SK-N-SH (cell line): Measurements from ENCODE around the gene PKP1. TPM values are rescaled to one million over a fixed set of nuclear protein-coding genes. Genes with fewer than 3 reads are reported as not detected.

Experiments used
- CTCF ChIA-PET: fragments of 300-600, 350-600 bp; formaldehyde crosslinking; extraction: SDS; loops from one replicate; lab custom pipeline; 2021; lab: Yijun Ruan, JAX
- POLR2A ChIA-PET: fragments of 350-600 bp; sonication (Branson Sonifier 250); formaldehyde crosslinking; extraction: SDS; loops from one replicate; lab custom pipeline; 2020; ENCODE audit warnings: antibody characterized with exemption, inconsistent platforms; lab: Yijun Ruan, JAX
- DNase-seq: peaks from one replicate; pipeline ENCODE4 v3.0.0; 2012
- H2AFZ ChIP-seq: fragments of 200-600 bp; sonication (generic); 2 replicates; pipeline ENCODE4 v1.8.1; 2016; ENCODE audit warnings: antibody characterized with exemption, mild to moderate bottlenecking, low read depth
- H3F3A ChIP-seq: fragments of 200-600 bp; sonication (generic); replicated peaks from 2 replicates; pipeline ENCODE3; 2016; ENCODE audit warnings: antibody characterized with exemption, mild to moderate bottlenecking; ENCODE audit not compliant: insufficient read depth
- H3K27ac ChIP-seq, 2 experiments: fragments of 200-500 bp in 1 of 2; fragments of 200-600 bp in 1 of 2; sonication (Bioruptor generic) in 1 of 2; sonication (generic), shearing (Covaris generic) in 1 of 2; 2 replicates each; pipeline versions ENCODE4 v1.5.1 to v1.6.1; 2014 to 2016; ENCODE audit warnings: low read depth in 2 of 2, inconsistent platforms in 1 of 2, low read length in 1 of 2, mild to moderate bottlenecking in 1 of 2, mixed read lengths in 1 of 2
- H3K27me3 ChIP-seq: fragments of 200-600 bp; sonication (generic), shearing (Covaris generic); 2 replicates; pipeline ENCODE4 v1.6.1; 2016; ENCODE audit warnings: mixed run types; ENCODE audit not compliant: insufficient read depth
- H3K36me3 ChIP-seq, 2 experiments: fragments of 200-500 bp in 1 of 2; fragments of 200-600 bp in 1 of 2; sonication (Bioruptor generic) in 1 of 2; sonication (generic) in 1 of 2; replicated peaks in 1 of 2; 2 replicates each; pipeline versions ENCODE3 to v1.5.1; 2014 to 2016; ENCODE audit warnings: low read length in 1 of 2, mild to moderate bottlenecking in 1 of 2; ENCODE audit not compliant: insufficient read depth in 2 of 2, control insufficient read depth in 1 of 2
- H3K4me1 ChIP-seq, 2 experiments: fragments of 200-500 bp in 1 of 2; fragments of 200-600 bp in 1 of 2; sonication (Bioruptor generic) in 1 of 2; sonication (generic), shearing (Covaris generic) in 1 of 2; 2 replicates each; pipeline versions ENCODE4 v1.5.1 to v1.6.1; 2014 to 2016; ENCODE audit warnings: low read depth in 1 of 2, low read length in 1 of 2, mixed run types in 1 of 2; ENCODE audit not compliant: insufficient read depth in 2 of 2, control insufficient read depth in 1 of 2
- H3K4me2 ChIP-seq: fragments of 200-600 bp; sonication (generic), shearing (Covaris generic); 2 replicates; pipeline ENCODE4 v1.6.1; 2017; ENCODE audit warnings: mixed run types
- H3K4me3 ChIP-seq, 2 experiments: fragments of 200-500 bp in 1 of 2; fragments of 200-600 bp in 1 of 2; sonication (Bioruptor generic) in 1 of 2; sonication (generic), shearing (Covaris generic) in 1 of 2; 2 replicates each; pipeline versions ENCODE4 v1.5.1 to v1.8.1; 2014 to 2016; ENCODE audit warnings: low read depth in 2 of 2, inconsistent platforms in 1 of 2, low read length in 1 of 2, mild to moderate bottlenecking in 1 of 2, mixed read lengths in 1 of 2, moderate library complexity in 1 of 2
- H3K79me2 ChIP-seq: fragments of 200-600 bp; sonication (generic); 2 replicates; pipeline ENCODE4 v1.8.1; 2017; ENCODE audit warnings: mild to moderate bottlenecking; ENCODE audit not compliant: insufficient read depth
- H3K9ac ChIP-seq: fragments of 200-600 bp; sonication (generic); 2 replicates; pipeline ENCODE4 v1.6.1; 2017; ENCODE audit warnings: mixed run types
- H3K9me2 ChIP-seq: fragments of 200-600 bp; sonication (generic); 2 replicates; pipeline ENCODE4 v1.6.1; 2017; ENCODE audit warnings: mixed run types
- H3K9me3 ChIP-seq: fragments of 200-600 bp; sonication (generic); 2 replicates; pipeline ENCODE4 v1.6.1; 2017; ENCODE audit warnings: mixed run types, mild to moderate bottlenecking, moderate library complexity
- H4K20me1 ChIP-seq: fragments of 200-600 bp; sonication (generic); 2 replicates; pipeline ENCODE4 v1.6.1; 2017; ENCODE audit warnings: mild to moderate bottlenecking, mixed run types; ENCODE audit not compliant: insufficient read depth
- CHD2 ChIP-seq: fragments of 150-350 bp; IDR thresholded peaks from 2 replicates; pipeline ENCODE4 v1.6.1; 2018; ENCODE audit warnings: low read length; ENCODE audit not compliant: partially characterized antibody
- ELF1 ChIP-seq: IDR thresholded peaks from 2 replicates; pipeline ENCODE4 v1.4.0; 2012
- EZH2phosphoT487 ChIP-seq: fragments of 200-600 bp; sonication (generic); IDR thresholded peaks from 2 replicates; pipeline ENCODE4 v1.6.1; 2017; ENCODE audit warnings: low read depth, mixed run types, mild to moderate bottlenecking, antibody characterized with exemption, moderate library complexity, borderline replicate concordance
- FOSL2 ChIP-seq: IDR thresholded peaks from 2 replicates; pipeline ENCODE4 v1.4.0; 2012; ENCODE audit warnings: low read depth, mild to moderate bottlenecking, moderate library complexity, borderline replicate concordance
- FOXJ3 ChIP-seq: sonication (generic); formaldehyde crosslinking; IDR thresholded peaks from 2 replicates; pipeline ENCODE4 v1.5.1; 2020; ENCODE audit warnings: mild to moderate bottlenecking, missing genetic modification reagents
- FOXM1 ChIP-seq: IDR thresholded peaks from 2 replicates; pipeline ENCODE4 v1.4.0; 2012; ENCODE audit warnings: low read depth, mild to moderate bottlenecking
- MAX ChIP-seq: IDR thresholded peaks from 2 replicates; pipeline ENCODE4 v1.4.0; 2012; ENCODE audit warnings: low read depth
- MEF2A ChIP-seq: IDR thresholded peaks from 2 replicates; pipeline ENCODE4 v1.4.0; 2012; ENCODE audit warnings: low read depth, borderline replicate concordance
- PBX3 ChIP-seq: IDR thresholded peaks from 2 replicates; pipeline ENCODE4; 2012
- POLR2AphosphoS5 ChIP-seq: IDR thresholded peaks from 2 replicates; pipeline ENCODE4 v1.6.1; 2012; ENCODE audit warnings: low read depth, low read length
- RFX5 ChIP-seq: IDR thresholded peaks from 2 replicates; pipeline ENCODE4 v1.6.1; 2012; ENCODE audit warnings: mild to moderate bottlenecking, improper control_type of control experiment, low read length
- RXRA ChIP-seq: IDR thresholded peaks from 2 replicates; pipeline ENCODE4 v1.4.0; 2012; ENCODE audit warnings: low read depth, mild to moderate bottlenecking, borderline replicate concordance
- SMC3 ChIP-seq: IDR thresholded peaks from 2 replicates; pipeline ENCODE4 v1.6.1; 2012; ENCODE audit warnings: low read depth, low read length, improper control_type of control experiment
- TAF1 ChIP-seq: IDR thresholded peaks from 2 replicates; pipeline ENCODE4 v1.6.1; 2012; ENCODE audit warnings: low read depth, mild to moderate bottlenecking, low read length, moderate library complexity, borderline replicate concordance
- WGBS: methylation state at CpG from one replicate; pipeline ENCODE4 v1.1.6; 2017; ENCODE audit warnings: low lambda C conversion rate; 5-methylcytosine and 5-hydroxymethylcytosine counted together
- polyA plus RNA-seq, 3 experiments: library from polyadenylated mRNA; depleted of rRNA; stranded (reverse); fragments of >200 nt; gene quantifications; 2 replicates each; pipeline ENCODE4 v1.2.3, GENCODE V29; 2012

The PKP1 gene
- polyA plus RNA-seq, 1 of the 3 experiments (the other 2 are of a cell fraction): not detected

- no peaks in the 10 kb centered on the region for H4K20me1 ChIP-seq
- no peak overlapping the region for H3K4me2 ChIP-seq
- POLR2A ChIA-PET: no interaction called here
- H2AFZ ChIP-seq: no peak overlapping the region
- H3K9me2 ChIP-seq: no peaks in the 10 kb centered on the region
- 69% methylated on average over 6 of the region's 6 CpGs for WGBS
- no peaks in the 10 kb centered on the region for H3K9me3 ChIP-seq
- CTCF ChIA-PET: interaction anchor here (0.6 to 1.0 kb wide), 2 partner anchors 22 to 72 kb away, joined by 3 read pairs; no protein-coding TSS in a partner anchor
- no peaks in the 10 kb centered on the region for H3F3A ChIP-seq
- no peak overlapping the region for H3K4me3 ChIP-seq
- no peak for TF ChIP-seq TAF1
- TF ChIP-seq FOXM1: no peak
- TF ChIP-seq RFX5: no peak
- TF ChIP-seq PBX3: no peak
- TF ChIP-seq SMC3: no peak
- TF ChIP-seq CHD2: no peak
- TF ChIP-seq FOXJ3 (CRISPR knock-in tag): no peak
- H3K27me3 ChIP-seq: no peaks in the 10 kb centered on the region
- H3K36me3 ChIP-seq: no peaks in the 10 kb centered on the region
- no peak overlapping the region for H3K9ac ChIP-seq
- DNase-seq: no peak
- peaks cover 13 to 24% of the 10 kb centered on the region in 2 experiments for H3K4me1 ChIP-seq
- no peaks in the 10 kb centered on the region for H3K79me2 ChIP-seq
- no peak overlapping the region for H3K27ac ChIP-seq
Observed at GRCh38 chr1:201276891-201277290, 6.4 kb upstream of the PKP1 start.

GRCh38 chr1:201277441-201277840 lies 5.9 kb upstream of the PKP1 start:
- H3K4me1 ChIP-seq: peaks cover 13 to 27% of the 10 kb centered on the region in 2 experiments
- TF ChIP-seq EZH2phosphoT487: no peak
- TF ChIP-seq FOSL2: no peak
- no peak for TF ChIP-seq RXRA
- no peak for TF ChIP-seq MAX
- TF ChIP-seq MEF2A: no peak
- TF ChIP-seq POLR2AphosphoS5: no peak
- TF ChIP-seq TAF1: no peak
- TF ChIP-seq ELF1: no peak
- no peaks in the 10 kb centered on the region for H3F3A ChIP-seq
- H3K27ac ChIP-seq: no peak overlapping the region
- no peaks in the 10 kb centered on the region for H3K9me2 ChIP-seq
- POLR2A ChIA-PET: no interaction called here
- H2AFZ ChIP-seq: no peak overlapping the region
- no peaks in the 10 kb centered on the region for H3K27me3 ChIP-seq
- no peaks in the 10 kb centered on the region for H4K20me1 ChIP-seq
- no peaks in the 10 kb centered on the region for H3K79me2 ChIP-seq
- no peaks in the 10 kb centered on the region for H3K36me3 ChIP-seq
- DNase-seq: no peak
- H3K9ac ChIP-seq: no peak overlapping the region
- no peaks in the 10 kb centered on the region for H3K9me3 ChIP-seq
- CTCF ChIA-PET: no interaction called here
- WGBS: 83% methylated on average over 4 of the region's 4 CpGs
- H3K4me2 ChIP-seq: no peak overlapping the region
- H3K4me3 ChIP-seq: no peak overlapping the region
